Lung (tissue), 12 donors: ENCODE results near the gene CTDSP1. TPM values are rescaled to one million over a fixed set of nuclear protein-coding genes. Genes with fewer than 3 reads are reported as not detected.

ENCODE experiments used
- ATAC-seq: fragments of 200-7000 bp; cut with Tn5 transposase; one replicate; pipeline ENCODE4 v1.9.1; 2020; ENCODE audit warnings: moderate number of reproducible peaks; ENCODE audit not compliant: insufficient read depth, low FRiP score
- DNase-seq, 3 donors: peaks; one replicate each; pipeline ENCODE4 v3.0.0-alpha.2; 2013 to 2017
- H3K27ac ChIP-seq, 2 donors: one replicate each; pipeline ENCODE4 v1.5.1; 2013; ENCODE audit warnings: mild to moderate bottlenecking in 2 of 2, moderate library complexity in 2 of 2, control low read depth in 1 of 2, inconsistent platforms in 1 of 2, low read depth in 1 of 2, low read length in 1 of 2
- H3K27me3 ChIP-seq, 3 donors: one replicate each; pipeline ENCODE4 v1.5.1; 2013; ENCODE audit warnings: low read length in 2 of 3; ENCODE audit not compliant: control insufficient read depth in 3 of 3, insufficient read depth in 3 of 3
- H3K36me3 ChIP-seq, 4 donors: one replicate each; pipeline ENCODE4 v1.5.1; 2013; ENCODE audit warnings: low read length in 4 of 4, mild to moderate bottlenecking in 1 of 4, moderate library complexity in 1 of 4; ENCODE audit not compliant: control insufficient read depth in 4 of 4, insufficient read depth in 4 of 4
- H3K4me1 ChIP-seq, 5 donors: one replicate each; pipeline ENCODE4 v1.5.1; 2013; ENCODE audit warnings: low read length in 5 of 5, mild to moderate bottlenecking in 2 of 5, moderate library complexity in 1 of 5; ENCODE audit not compliant: control insufficient read depth in 5 of 5, insufficient read depth in 5 of 5
- H3K4me3 ChIP-seq: one replicate; pipeline ENCODE4 v1.5.1; 2013; ENCODE audit warnings: mild to moderate bottlenecking, control low read depth, moderate library complexity
- H3K9ac ChIP-seq, 2 donors: one replicate each; pipeline ENCODE4 v1.5.1; 2013; ENCODE audit warnings: low read length in 2 of 2, control low read depth in 1 of 2; ENCODE audit not compliant: insufficient read depth in 1 of 2
- H3K9me3 ChIP-seq, 4 donors: one replicate each; pipeline ENCODE4 v1.5.1; 2013; ENCODE audit warnings: low read length in 3 of 4, mild to moderate bottlenecking in 1 of 4, moderate library complexity in 1 of 4; ENCODE audit not compliant: control insufficient read depth in 4 of 4, insufficient read depth in 3 of 4
- CTCF ChIP-seq: IDR thresholded peaks from 2 replicates; pipeline ENCODE4 v1.5.1; 2012; ENCODE audit warnings: mild to moderate bottlenecking; ENCODE audit errors: control extremely low read depth, extremely low read depth
- WGBS, 2 donors: extraction: QIAGEN DNeasy Blood & Tissue Kit; methylation state at CpG; one replicate each; pipeline ENCODE4 v1.1.7; 2013; 5-methylcytosine and 5-hydroxymethylcytosine counted together
- polyA plus RNA-seq, 2 donors: library from polyadenylated mRNA; stranded (reverse); fragments of 200-250 nt; gene quantifications; one replicate each; pipeline ENCODE4 v1.2.1, GENCODE V29; 2013
- total RNA-seq, 2 donors: library from RNA; depleted of rRNA in 1 of 2; stranded (reverse); fragments of >200 nt in 1 of 2; gene quantifications; one replicate each; pipeline ENCODE4 v1.2.1, GENCODE V29; 2014 to 2021
- donor health status: control.
- donor health status: control.
- donor health status: Bipolar disorder and iron deficiency.
- donor health status: healthy.
- donor health status: DM: yes; HTN: yes; CAD: no.

The CTDSP1 gene
- total and polyA plus RNA-seq, 4 donors = 113 to 183 (median 139) TPM

GRCh38 chr2:218367415-218368149 lies 32.1 kb upstream of the CTDSP1 start:
- H3K4me3 ChIP-seq = peak overlapping the region; percentile 42
- H3K4me1 ChIP-seq = peaks cover 0 to 18% (median 10%) of the 10 kb centered on the region in 5 donors
- H3K27me3 ChIP-seq = no peaks in the 10 kb centered on the region
- no peaks in the 10 kb centered on the region for H3K36me3 ChIP-seq
- peak overlapping the region; percentile 60 to 68 for H3K9ac ChIP-seq
- TF ChIP-seq CTCF = no peak
- DNase-seq (peak; percentile 89 to 93 (median 89)), ATAC-seq (peak; percentile 90)
- peak overlapping the region; percentile 90 to 97 for H3K27ac ChIP-seq
- WGBS, 2 donors = 2 to 5% methylated on average over 46 to 60 of the region's 60 CpGs
- H3K9me3 ChIP-seq = peaks cover 0 to 5% (median 0%) of the 10 kb centered on the region in 4 donors

- H3K27ac ChIP-seq = peak overlapping the region; percentile 90 to 97
- H3K4me3 ChIP-seq = peak overlapping the region; percentile 42
- H3K9ac ChIP-seq = peak overlapping the region in 1 of 2 donors; percentile 68
- 49 to 58% methylated on average over 21 of the region's 21 CpGs for WGBS, 2 donors
- ATAC-seq (no peak), DNase-seq (no peak)
- H3K27me3 ChIP-seq = no peaks in the 10 kb centered on the region
- H3K9me3 ChIP-seq = peaks cover 0 to 5% (median 0%) of the 10 kb centered on the region in 4 donors
- H3K36me3 ChIP-seq = no peaks in the 10 kb centered on the region
- H3K4me1 ChIP-seq = peaks cover 0 to 18% (median 10%) of the 10 kb centered on the region in 5 donors
- TF ChIP-seq CTCF = no peak
Observed at GRCh38 chr2:218368150-218368528, 31.5 kb upstream of the CTDSP1 start.

GRCh38 chr2:218368621-218369153 lies 31.0 kb upstream of the CTDSP1 start:
- WGBS, 2 donors = 15 to 32% methylated on average over 27 of the region's 27 CpGs
- H3K4me3 ChIP-seq = no peak overlapping the region
- H3K27ac ChIP-seq = peak overlapping the region in 1 of 2 donors; percentile 94
- no peak for ATAC-seq
- H3K9me3 ChIP-seq = peaks cover 0 to 5% (median 0%) of the 10 kb centered on the region in 4 donors
- peaks cover 0 to 18% (median 10%) of the 10 kb centered on the region in 5 donors for H3K4me1 ChIP-seq
- TF ChIP-seq CTCF = no peak
- H3K36me3 ChIP-seq = no peaks in the 10 kb centered on the region
- peak; percentile 62 to 66 (median 62) for DNase-seq
- no peaks in the 10 kb centered on the region for H3K27me3 ChIP-seq
- peak overlapping the region in 1 of 2 donors; percentile 71 for H3K9ac ChIP-seq
